DOHH2 (cell line): ENCODE measurements around the gene TIMM17A.

ENCODE experiments used
- EZH2phosphoT487 ChIP-seq: fragments of 200-600 bp; sonication (generic); IDR thresholded peaks from 2 replicates; pipeline ENCODE4 v1.6.1; 2017; ENCODE audit warnings: borderline replicate concordance, mild to moderate bottlenecking, antibody characterized with exemption, low read length, moderate library complexity, mixed read lengths
- TF ChIP-seq, protein P1 (sequence below): fragments of 200-600 bp; sonication (generic); IDR thresholded peaks from one replicate; pipeline ENCODE4 v1.5.1; 2014; ENCODE audit warnings: antibody characterized with exemption, mild to moderate bottlenecking, low read depth, low read length; ENCODE audit not compliant: poor library complexity, severe bottlenecking

DNA sequence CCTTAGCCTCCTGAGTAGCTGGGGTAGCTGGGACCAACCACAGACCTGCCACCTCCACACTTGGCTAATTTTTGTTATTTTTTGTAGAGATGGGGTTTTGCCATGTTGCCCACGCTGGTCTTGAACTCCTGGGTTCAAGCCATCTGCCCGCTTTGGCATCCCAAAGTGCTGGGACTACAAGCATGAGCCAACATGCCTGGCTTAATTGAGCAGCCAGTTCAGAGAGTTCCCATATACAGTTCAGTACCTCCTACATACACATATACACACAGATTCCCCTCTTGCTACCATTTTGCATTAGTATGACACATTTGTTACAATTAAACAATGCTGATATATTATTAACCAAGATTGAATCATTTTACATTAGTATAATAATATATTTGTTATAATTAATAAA, 30.1 kb downstream of the TIMM17A start:
- TF ChIP-seq, protein P1, sequence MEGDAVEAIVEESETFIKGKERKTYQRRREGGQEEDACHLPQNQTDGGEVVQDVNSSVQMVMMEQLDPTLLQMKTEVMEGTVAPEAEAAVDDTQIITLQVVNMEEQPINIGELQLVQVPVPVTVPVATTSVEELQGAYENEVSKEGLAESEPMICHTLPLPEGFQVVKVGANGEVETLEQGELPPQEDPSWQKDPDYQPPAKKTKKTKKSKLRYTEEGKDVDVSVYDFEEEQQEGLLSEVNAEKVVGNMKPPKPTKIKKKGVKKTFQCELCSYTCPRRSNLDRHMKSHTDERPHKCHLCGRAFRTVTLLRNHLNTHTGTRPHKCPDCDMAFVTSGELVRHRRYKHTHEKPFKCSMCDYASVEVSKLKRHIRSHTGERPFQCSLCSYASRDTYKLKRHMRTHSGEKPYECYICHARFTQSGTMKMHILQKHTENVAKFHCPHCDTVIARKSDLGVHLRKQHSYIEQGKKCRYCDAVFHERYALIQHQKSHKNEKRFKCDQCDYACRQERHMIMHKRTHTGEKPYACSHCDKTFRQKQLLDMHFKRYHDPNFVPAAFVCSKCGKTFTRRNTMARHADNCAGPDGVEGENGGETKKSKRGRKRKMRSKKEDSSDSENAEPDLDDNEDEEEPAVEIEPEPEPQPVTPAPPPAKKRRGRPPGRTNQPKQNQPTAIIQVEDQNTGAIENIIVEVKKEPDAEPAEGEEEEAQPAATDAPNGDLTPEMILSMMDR, result no peak
- no peak for TF ChIP-seq EZH2phosphoT487
